H1 (cell line): ENCODE results near the gene NME3. TPM values are rescaled to one million over a fixed set of nuclear protein-coding genes. Genes with fewer than 3 reads are reported as not detected.

Experiments
- CTCF ChIA-PET: fragments of 300-600 bp; sonication (Branson Sonifier 250); formaldehyde crosslinking; loops from one replicate; lab custom pipeline; 2021; ENCODE audit not compliant: partially characterized antibody; lab: Charles Lee
- POLR2A ChIA-PET: fragments of 300-600 bp; sonication (Branson Sonifier 250); formaldehyde crosslinking; loops from one replicate; lab custom pipeline; 2021; ENCODE audit warnings: inconsistent platforms; ENCODE audit not compliant: partially characterized antibody; lab: Charles Lee
- DNase-seq, 2 experiments: peaks; one replicate each; pipeline versions ENCODE4 v3.0.0 to v3.0.0-alpha.2; 2010 to 2022; ENCODE audit warnings: low spot score in 2 of 2, low read depth in 1 of 2, mixed read lengths in 1 of 2
- FAIRE-seq: peaks from 2 replicates; lab custom pipeline; 2011; peaks lifted over from hg19 to GRCh38; lab: Jason Lieb, UNC
- H2AFZ ChIP-seq: 2 replicates; pipeline ENCODE4 v1.8.1; 2012; ENCODE audit warnings: low read length, inconsistent platforms
- H2AK5ac ChIP-seq: 2 replicates; pipeline ENCODE4 v1.6.1; 2013; ENCODE audit warnings: low read depth, low read length
- H2BK120ac ChIP-seq: replicated peaks from 2 replicates; pipeline ENCODE3; 2013; ENCODE audit warnings: low read depth, low read length, inconsistent platforms
- H2BK12ac ChIP-seq: 2 replicates; pipeline ENCODE4 v1.6.1; 2013; ENCODE audit warnings: low read depth, low read length
- H2BK15ac ChIP-seq: 2 replicates; pipeline ENCODE4 v1.6.1; 2013; ENCODE audit warnings: low read length
- H2BK20ac ChIP-seq: 2 replicates; pipeline ENCODE4 v1.6.1; 2013; ENCODE audit warnings: low read length
- H2BK5ac ChIP-seq: 2 replicates; pipeline ENCODE4 v1.6.1; 2013; ENCODE audit warnings: low read depth, low read length
- H3K14ac ChIP-seq: 2 replicates; pipeline ENCODE4 v1.6.1; 2013; ENCODE audit warnings: inconsistent platforms; ENCODE audit not compliant: insufficient read length
- H3K18ac ChIP-seq: 2 replicates; pipeline ENCODE4 v1.6.1; 2013; ENCODE audit warnings: low read length; ENCODE audit errors: extremely low read depth
- H3K23ac ChIP-seq: 2 replicates; pipeline ENCODE4 v1.6.1; 2013; ENCODE audit warnings: inconsistent platforms; ENCODE audit not compliant: insufficient read length
- H3K23me2 ChIP-seq: 2 replicates; pipeline ENCODE4 v1.6.1; 2013; ENCODE audit warnings: low read depth, low read length
- H3K27ac ChIP-seq: 2 replicates; pipeline ENCODE4 v1.6.1; 2011; ENCODE audit warnings: low read depth, low read length, inconsistent platforms
- H3K27me3 ChIP-seq, 4 experiments: replicated peaks in 1 of 4; 1 replicate in 1 of 4; 2 replicates in 3 of 4; pipeline versions ENCODE4 v1.6.1 to v1.8.1; 2011 to 2013; ENCODE audit warnings: low read length in 3 of 4, mild to moderate bottlenecking in 3 of 4, inconsistent platforms in 2 of 4, mixed read lengths in 2 of 4, moderate library complexity in 1 of 4; ENCODE audit not compliant: control insufficient read depth in 3 of 4, insufficient read depth in 3 of 4; ENCODE audit errors: extremely low read depth in 1 of 4
- H3K36me3 ChIP-seq, 4 experiments: 2 replicates each; pipeline versions ENCODE4 v1.6.1 to v1.8.1; 2011 to 2013; ENCODE audit warnings: mild to moderate bottlenecking in 4 of 4, low read length in 3 of 4, moderate library complexity in 2 of 4, control low read depth in 1 of 4, inconsistent platforms in 1 of 4; ENCODE audit not compliant: insufficient read depth in 4 of 4, control insufficient read depth in 2 of 4
- H3K4ac ChIP-seq: replicated peaks from 2 replicates; pipeline ENCODE3; 2013; ENCODE audit warnings: low read length, low read depth, mixed read lengths, inconsistent platforms; ENCODE audit not compliant: insufficient read length
- H3K4me1 ChIP-seq, 4 experiments: replicated peaks in 1 of 4; 1 replicate in 1 of 4; 2 replicates in 3 of 4; pipeline versions ENCODE4 v1.6.1 to v1.8.1; 2011 to 2013; ENCODE audit warnings: low read length in 3 of 4, inconsistent platforms in 2 of 4, mixed read lengths in 1 of 4; ENCODE audit not compliant: insufficient read depth in 4 of 4, control insufficient read depth in 3 of 4
- H3K4me2 ChIP-seq, 2 experiments: 2 replicates each; pipeline versions ENCODE4 v1.6.1 to v1.8.1; 2011 to 2013; ENCODE audit warnings: low read depth in 2 of 2, low read length in 2 of 2, control low read depth in 1 of 2, inconsistent platforms in 1 of 2, mild to moderate bottlenecking in 1 of 2; ENCODE audit not compliant: insufficient read depth in 1 of 2
- H3K4me3 ChIP-seq, 4 experiments: fragments of 200-600, 300-600 bp in 1 of 4; sonication (generic), shearing (Covaris generic), sonication (Bioruptor Twin) in 1 of 4; 2 replicates each; pipeline versions ENCODE4 v1.5.1 to v1.8.1; 2011 to 2016; ENCODE audit warnings: low read length in 4 of 4, low read depth in 3 of 4, control low read depth in 2 of 4, inconsistent platforms in 2 of 4, mild to moderate bottlenecking in 2 of 4, mixed read lengths in 1 of 4, moderate library complexity in 1 of 4; ENCODE audit not compliant: insufficient read depth in 2 of 4; ENCODE audit errors: extremely low read depth in 1 of 4
- H3K56ac ChIP-seq: replicated peaks from 2 replicates; pipeline ENCODE3; 2013; ENCODE audit warnings: low read depth, mild to moderate bottlenecking, mixed read lengths, low read length, inconsistent platforms; ENCODE audit not compliant: insufficient read length
- H3K79me1 ChIP-seq: 2 replicates; pipeline ENCODE4 v1.6.1; 2013; ENCODE audit warnings: low read depth, low read length, control low read depth
- H3K79me2 ChIP-seq, 2 experiments: 2 replicates each; pipeline versions ENCODE4 v1.6.1 to v1.8.1; 2012 to 2013; ENCODE audit warnings: low read length in 2 of 2, mild to moderate bottlenecking in 2 of 2, inconsistent platforms in 1 of 2; ENCODE audit not compliant: insufficient read depth in 2 of 2, control insufficient read depth in 1 of 2
- H3K9ac ChIP-seq, 4 experiments: replicated peaks in 1 of 4; 1 replicate in 1 of 4; 2 replicates in 3 of 4; pipeline versions ENCODE4 v1.6.1 to v1.8.1; 2011 to 2013; ENCODE audit warnings: low read depth in 3 of 4, low read length in 3 of 4, control low read depth in 2 of 4, mild to moderate bottlenecking in 2 of 4, moderate library complexity in 2 of 4, inconsistent platforms in 1 of 4; ENCODE audit errors: extremely low read depth in 1 of 4
- H3K9me3 ChIP-seq, 2 experiments: 2 replicates each; pipeline versions ENCODE4 v1.6.1 to v1.8.1; 2012 to 2013; ENCODE audit warnings: mild to moderate bottlenecking in 2 of 2, moderate library complexity in 2 of 2, control low read depth in 1 of 2, inconsistent platforms in 1 of 2, low read depth in 1 of 2, low read length in 1 of 2, mixed read lengths in 1 of 2; ENCODE audit not compliant: insufficient read depth in 2 of 2
- H4K20me1 ChIP-seq, 2 experiments: replicated peaks in 1 of 2; 2 replicates each; pipeline versions ENCODE3 to v1.8.1; 2011 to 2013; ENCODE audit warnings: inconsistent platforms in 2 of 2, low read length in 2 of 2, mild to moderate bottlenecking in 1 of 2; ENCODE audit not compliant: insufficient read depth in 2 of 2, control insufficient read depth in 1 of 2
- H4K5ac ChIP-seq: 2 replicates; pipeline ENCODE4 v1.6.1; 2013; ENCODE audit warnings: low read length, low read depth, mixed read lengths, inconsistent platforms; ENCODE audit not compliant: insufficient read length
- H4K8ac ChIP-seq: 2 replicates; pipeline ENCODE4 v1.8.0; 2013; ENCODE audit warnings: mild to moderate bottlenecking, moderate library complexity, low read length, inconsistent platforms; ENCODE audit not compliant: insufficient read depth; ENCODE audit errors: extremely low read depth
- H4K91ac ChIP-seq: replicated peaks from 2 replicates; pipeline ENCODE3; 2013; ENCODE audit warnings: low read length, mixed read lengths, inconsistent platforms; ENCODE audit not compliant: insufficient read length
- CTBP2 ChIP-seq: IDR thresholded peaks from 2 replicates; pipeline ENCODE4 v1.7.0; 2011; ENCODE audit warnings: borderline replicate concordance, mild to moderate bottlenecking, moderate library complexity, mixed read lengths, low read length; ENCODE audit not compliant: insufficient read depth, insufficient read length
- CTCF ChIP-seq, 3 experiments: IDR thresholded peaks; 1 replicate in 2 of 3; 2 replicates in 1 of 3; pipeline versions ENCODE4 v1.5.1 to v1.6.1; 2011; ENCODE audit warnings: low read length in 3 of 3, mild to moderate bottlenecking in 3 of 3, inconsistent platforms in 2 of 3, low read depth in 1 of 3, moderate library complexity in 1 of 3; ENCODE audit not compliant: insufficient read depth in 1 of 3; ENCODE audit errors: control extremely low read depth in 1 of 3
- EGR1 ChIP-seq: IDR thresholded peaks from 2 replicates; pipeline ENCODE4 v1.6.1; 2011; ENCODE audit warnings: low read depth, low read length, borderline replicate concordance
- EP300 ChIP-seq, 2 experiments: IDR thresholded peaks; 1 replicate in 1 of 2; 2 replicates in 1 of 2; pipeline ENCODE4 v1.6.1; 2011 to 2012; ENCODE audit warnings: low read depth in 2 of 2, low read length in 2 of 2, mild to moderate bottlenecking in 2 of 2, borderline replicate concordance in 1 of 2, inconsistent platforms in 1 of 2, moderate library complexity in 1 of 2
- JUN ChIP-seq: IDR thresholded peaks from 2 replicates; pipeline ENCODE4 v1.6.1; 2011; ENCODE audit warnings: low read depth, mild to moderate bottlenecking, improper control_type of control experiment, low read length
- KDM4A ChIP-seq: IDR thresholded peaks from one replicate; pipeline ENCODE4 v1.7.1; 2012; ENCODE audit warnings: low read depth, mild to moderate bottlenecking, moderate library complexity, low read length, inconsistent platforms; ENCODE audit not compliant: severe bottlenecking
- KDM5A ChIP-seq: fragments of 200-600 bp; IDR thresholded peaks from 2 replicates; pipeline ENCODE4 v1.7.1; 2012; ENCODE audit warnings: mild to moderate bottlenecking, low read length, inconsistent platforms, mixed read lengths
- POLR2A ChIP-seq, 2 experiments: IDR thresholded peaks; 1 replicate in 1 of 2; 2 replicates in 1 of 2; pipeline ENCODE4 v1.6.1; 2011; ENCODE audit warnings: low read depth in 2 of 2, low read length in 2 of 2, mild to moderate bottlenecking in 2 of 2; ENCODE audit errors: control extremely low read depth in 1 of 2
- SP1 ChIP-seq: IDR thresholded peaks from 2 replicates; pipeline ENCODE4 v1.6.1; 2011; ENCODE audit warnings: low read depth, low read length
- WGBS, 2 experiments: shearing (Covaris generic) in 1 of 2; methylation state at CpG; one replicate each; pipeline versions ENCODE4 v1.1.6 to v1.1.7; 2013 to 2015; ENCODE audit warnings: low lambda C conversion rate in 2 of 2, mixed read lengths in 2 of 2, inconsistent platforms in 1 of 2, low coverage in 1 of 2, missing lambda C conversion rate in 1 of 2; ENCODE audit not compliant: insufficient replicate concordance in 2 of 2, insufficient coverage in 1 of 2, insufficient read length in 1 of 2; ENCODE audit errors: extremely low coverage in 1 of 2, missing lambda C conversion rate in 1 of 2; 5-methylcytosine and 5-hydroxymethylcytosine counted together
- polyA plus RNA-seq, 7 experiments: library from polyadenylated mRNA; depleted of rRNA in 3 of 7; stranded (reverse) in 5 of 7; unstranded in 2 of 7; fragments of >200 nt in 5 of 7; fragments of 200-250 nt in 2 of 7; gene quantifications; 1 replicate in 5 of 7; 2 replicates in 1 of 7; 4 replicates in 1 of 7; pipeline versions ENCODE4 v1.2.1 to v1.2.3, GENCODE V29; 2011 to 2013; ENCODE audit warnings: missing spikeins in 2 of 7, mixed read lengths in 2 of 7
- total RNA-seq: library from RNA; stranded (reverse); fragmentation: NEBNext Ultra II Directional; extraction: Animal tissue kit (Norgen Biotek cat#: 25700); gene quantifications from 2 replicates; pipeline ENCODE4 v1.2.1, GENCODE V29; 2021

The NME3 gene
- total and polyA plus RNA-seq, 2 of the 8 experiments (the other 6 are each of a cell fraction or from before 2014, with no cell fraction given): 72.5 to 163 TPM

- Histone ChIP-seq H3K4me2 (no peak overlapping the region), H2AFZ (no peak overlapping the region), H3K27ac (no peak overlapping the region), H3K4ac (no peak overlapping the region), H2BK120ac (no peak overlapping the region), H2BK20ac (no peak overlapping the region), H3K79me1 (0 out of 2 replicates have a peak, but pooled peaks cover 2% of the 10 kb centered on the region), H3K4me1 (no peaks in the 10 kb centered on the region), H3K23me2 (no peaks in the 10 kb centered on the region), H3K18ac (no peak overlapping the region), H3K79me2 (no peaks in the 10 kb centered on the region), H3K4me3 (no peak overlapping the region), H3K36me3 (peaks cover 0 to 12% (median 2%) of the 10 kb centered on the region in 4 experiments; a peak in 3 of 8 replicates), H4K91ac (no peak overlapping the region), H2BK5ac (no peak overlapping the region), H3K27me3 (no peaks in the 10 kb centered on the region), H2BK15ac (no peak overlapping the region), H3K14ac (no peak overlapping the region), H2AK5ac (no peak overlapping the region), H4K5ac (no peak overlapping the region), H3K23ac (no peak overlapping the region), H3K9ac (no peak overlapping the region), H3K56ac (no peak overlapping the region), H4K8ac (peak overlapping the region; percentile 3; the same call in 1 of the 2 replicates), H3K9me3 (peaks cover 0 to under 1% of the 10 kb centered on the region in 2 experiments; a peak in 1 of 4 replicates), H2BK12ac (no peak overlapping the region), H4K20me1 (peaks cover 0 to 5% of the 10 kb centered on the region in 2 experiments)
- FAIRE-seq: no peak
- WGBS, 2 experiments: 95% methylated on average over 25 of the region's 25 CpGs; no CpG with 5 or more reads in 1 of the 2 experiments
- POLR2A ChIA-PET: interaction anchor here (1.7 to 5.5 kb wide), 4 partner anchors 10 to 39 kb away, joined by 4 to 18 read pairs (median 6); partner anchors contain the start of gene MAPK8IP3
- CTCF ChIA-PET: interaction anchor here (1.4 to 3.1 kb wide), 3 partner anchors 9 to 19 kb away, joined by 3 to 12 read pairs (median 7); no protein-coding TSS in a partner anchor
- DNase-seq: no peak
- no peak for TF ChIP-seq POLR2A (IDR thresholded peaks at IDR 0.05; ENCODE audit: control extremely low read depth in 1 of 2, low read depth in 2 of 2, low read length in 2 of 2)
- no peak for TF ChIP-seq KDM5A
- no peak for TF ChIP-seq CTBP2
- no peak for TF ChIP-seq EGR1
- TF ChIP-seq CTCF (IDR thresholded peaks at IDR 0.05; ENCODE audit: control extremely low read depth in 1 of 3, insufficient read depth in 1 of 3, low read depth in 1 of 3, low read length in 3 of 3): no peak
- TF ChIP-seq KDM4A: no peak
- no peak for TF ChIP-seq EP300 (IDR thresholded peaks at IDR 0.05; ENCODE audit: borderline replicate concordance in 1 of 2, low read depth in 2 of 2, low read length in 2 of 2)
- no peak for TF ChIP-seq JUN
- TF ChIP-seq SP1: no peak
These were observed 26.0 kb downstream of the NME3 start for GRCh38 chr16:1745181-1745899.
